AG10803 (cell line): ENCODE results near the gene ITCH.
"Not testable (repeated sequence)": the region's sequence is repeated elsewhere in the genome, so short reads cannot be mapped to it uniquely, and the experiment has no call there.

Source experiments
- DNase-seq: peaks from one replicate; pipeline ENCODE4 v3.0.0; 2010; ENCODE audit warnings: low read depth
- H3K4me3 ChIP-seq: 2 replicates; pipeline ENCODE4 v1.5.1; 2011; ENCODE audit warnings: mild to moderate bottlenecking, low read length, control low read depth
- TF ChIP-seq, protein P1 (sequence below): conservative IDR thresholded peaks from 2 replicates; pipeline ENCODE4 v1.5.1; 2011; ENCODE audit warnings: mild to moderate bottlenecking, low read length, control low read depth, inconsistent platforms

The ITCH gene

DNA sequence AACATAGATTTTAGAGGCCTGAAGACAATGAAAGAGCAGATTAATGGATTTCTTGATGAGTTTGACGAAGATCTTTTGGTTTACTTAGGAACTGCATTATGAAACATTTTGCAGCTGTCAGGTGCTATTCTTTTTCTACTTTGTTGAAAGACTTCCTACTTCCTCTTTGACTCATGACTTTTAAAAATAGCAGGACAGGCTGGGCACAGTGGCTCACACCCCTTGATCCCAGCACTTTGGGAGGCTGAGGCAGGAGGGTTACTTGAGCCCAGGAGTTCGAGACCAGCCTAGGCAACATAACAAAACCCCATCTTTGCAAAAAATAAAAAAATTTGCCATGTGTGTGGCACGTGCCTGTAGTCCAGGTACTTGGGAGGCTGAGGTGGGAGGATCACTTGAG is 52.0 kb downstream of the ITCH start:
- TF ChIP-seq, protein P1, sequence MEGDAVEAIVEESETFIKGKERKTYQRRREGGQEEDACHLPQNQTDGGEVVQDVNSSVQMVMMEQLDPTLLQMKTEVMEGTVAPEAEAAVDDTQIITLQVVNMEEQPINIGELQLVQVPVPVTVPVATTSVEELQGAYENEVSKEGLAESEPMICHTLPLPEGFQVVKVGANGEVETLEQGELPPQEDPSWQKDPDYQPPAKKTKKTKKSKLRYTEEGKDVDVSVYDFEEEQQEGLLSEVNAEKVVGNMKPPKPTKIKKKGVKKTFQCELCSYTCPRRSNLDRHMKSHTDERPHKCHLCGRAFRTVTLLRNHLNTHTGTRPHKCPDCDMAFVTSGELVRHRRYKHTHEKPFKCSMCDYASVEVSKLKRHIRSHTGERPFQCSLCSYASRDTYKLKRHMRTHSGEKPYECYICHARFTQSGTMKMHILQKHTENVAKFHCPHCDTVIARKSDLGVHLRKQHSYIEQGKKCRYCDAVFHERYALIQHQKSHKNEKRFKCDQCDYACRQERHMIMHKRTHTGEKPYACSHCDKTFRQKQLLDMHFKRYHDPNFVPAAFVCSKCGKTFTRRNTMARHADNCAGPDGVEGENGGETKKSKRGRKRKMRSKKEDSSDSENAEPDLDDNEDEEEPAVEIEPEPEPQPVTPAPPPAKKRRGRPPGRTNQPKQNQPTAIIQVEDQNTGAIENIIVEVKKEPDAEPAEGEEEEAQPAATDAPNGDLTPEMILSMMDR, result no peak
- DNase-seq, result no peak
- H3K4me3 ChIP-seq, result no peak overlapping the region

DNA sequence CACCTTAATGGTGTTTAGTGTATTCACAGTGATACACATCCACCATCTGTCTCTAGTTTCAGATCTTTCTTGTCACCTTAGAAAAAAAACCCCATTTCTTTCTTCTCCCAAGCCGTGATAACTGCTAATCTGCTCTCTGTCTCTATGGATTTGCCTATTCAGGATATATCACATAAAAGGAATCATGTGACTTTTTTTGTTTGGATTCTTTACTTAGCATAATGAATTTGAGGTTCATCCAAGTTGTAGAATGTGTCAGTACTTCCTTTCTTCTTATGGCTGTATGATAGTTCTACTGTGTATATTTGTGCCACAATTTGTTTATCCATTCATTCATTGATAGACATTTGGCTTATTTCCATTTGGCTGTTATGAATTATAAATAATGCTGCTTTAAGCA is 57.1 kb downstream of the ITCH start:
- DNase-seq, result no peak
- TF ChIP-seq, protein P1, result no peak
- no peak overlapping the region for H3K4me3 ChIP-seq

DNA sequence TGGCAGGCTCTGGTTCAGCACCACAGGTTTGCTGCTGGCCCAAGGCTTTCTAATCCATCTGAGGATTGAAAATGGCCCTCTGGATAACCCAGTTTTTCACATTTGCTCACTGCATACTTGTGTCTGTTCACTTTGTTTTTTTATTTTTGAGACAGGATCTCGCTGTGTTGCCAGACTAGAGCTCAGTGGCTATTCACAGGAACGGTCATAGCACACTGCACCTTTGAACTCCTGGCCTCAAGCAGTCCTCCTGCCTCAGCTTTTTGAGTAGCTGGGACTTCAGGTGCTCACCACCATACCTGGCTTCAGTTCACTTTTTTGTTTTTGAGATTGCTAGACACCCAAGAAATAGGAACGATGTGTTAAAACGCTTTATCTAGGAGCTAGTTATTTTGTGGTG is 57.9 kb downstream of the ITCH start:
- DNase-seq, result no peak
- TF ChIP-seq, protein P1, result no peak
- no peak overlapping the region for H3K4me3 ChIP-seq

DNA sequence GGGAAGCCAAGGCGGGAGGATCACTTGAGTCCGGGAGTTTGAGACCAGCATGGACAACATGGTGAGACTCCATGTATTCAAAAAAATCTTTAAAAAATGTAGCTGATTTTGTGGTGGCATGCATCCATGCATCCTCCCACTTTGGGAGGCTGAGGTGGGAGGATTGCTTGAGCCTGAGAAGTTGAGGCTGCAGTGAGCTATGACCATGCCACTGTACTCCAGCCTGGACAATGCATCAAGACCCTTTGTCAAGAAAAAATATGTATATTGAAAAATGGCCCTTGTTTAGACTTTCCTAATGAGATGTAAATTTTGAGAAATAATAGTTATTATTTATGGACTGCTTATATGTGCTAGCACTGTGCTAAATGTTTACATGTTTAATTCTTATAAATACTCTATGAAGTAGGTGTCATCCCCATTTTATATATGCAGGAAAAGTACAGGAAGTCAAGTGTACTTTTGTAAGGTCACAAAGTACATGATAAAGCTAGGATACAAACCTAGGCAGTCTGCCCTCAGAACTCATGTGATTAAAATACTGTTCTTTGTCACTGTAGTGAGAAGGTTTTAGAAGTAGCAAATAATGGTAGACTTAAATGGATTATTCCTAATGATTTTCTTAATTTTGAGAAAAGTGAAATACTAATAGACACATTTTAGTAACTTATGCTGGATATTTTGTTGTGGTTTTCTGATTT is 58.8 kb downstream of the ITCH start:
- H3K4me3 ChIP-seq, result no peak overlapping the region
- TF ChIP-seq, protein P1, result no peak
- DNase-seq, result no peak

DNA sequence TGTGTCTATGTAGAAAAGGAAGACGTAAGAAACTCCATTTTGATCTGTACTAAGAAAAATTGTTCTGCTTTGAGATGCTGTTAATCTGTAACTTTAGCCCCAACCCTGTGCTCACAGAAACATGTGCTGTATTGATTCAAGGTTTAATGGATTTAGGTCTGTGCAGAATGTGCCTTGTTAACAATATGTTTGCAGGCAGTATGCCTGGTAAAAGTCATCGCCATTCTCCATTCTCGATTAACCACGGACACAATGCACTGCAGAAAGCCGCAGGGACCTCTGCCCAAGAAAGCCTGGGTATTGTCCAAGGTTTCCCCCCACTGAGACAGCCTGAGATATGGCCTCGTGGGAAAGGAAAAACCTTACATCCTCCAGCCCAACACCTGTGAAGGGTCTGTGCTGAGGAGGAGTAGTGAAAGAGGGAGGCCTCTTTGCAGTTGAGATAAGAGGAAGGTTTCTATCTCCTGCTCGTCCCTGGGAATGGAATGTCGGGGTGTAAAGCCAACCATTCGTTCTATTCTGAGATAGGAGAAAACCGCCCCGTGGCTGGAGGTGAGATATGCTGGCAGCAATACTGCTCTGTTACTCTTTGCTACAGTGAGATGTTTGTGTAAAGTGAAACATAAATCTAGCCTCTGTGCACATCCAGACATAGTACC is 62.1 kb downstream of the ITCH start:
- not testable (repeated sequence) for H3K4me3 ChIP-seq, DNase-seq

DNA sequence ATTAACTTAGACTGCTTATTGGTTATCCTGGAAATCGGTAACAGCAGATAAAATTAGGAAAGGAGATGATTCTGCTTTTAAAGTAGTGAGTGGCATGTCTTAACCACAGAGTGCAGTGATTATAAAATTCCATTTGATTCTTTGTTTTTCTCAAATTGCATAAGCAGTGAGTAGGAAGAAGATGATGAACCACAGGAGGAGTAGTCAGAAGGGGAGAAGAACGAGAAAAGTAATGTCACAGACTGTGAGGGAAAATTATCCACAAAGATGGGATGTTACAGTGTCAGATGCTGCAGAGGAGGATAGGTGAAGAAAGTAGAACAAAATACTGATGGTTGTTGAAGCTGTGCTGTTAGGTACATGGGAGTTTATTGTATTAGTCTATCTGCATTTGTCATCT is 63.0 kb downstream of the ITCH start:
- no peak overlapping the region for H3K4me3 ChIP-seq
- DNase-seq, result no peak
- TF ChIP-seq, protein P1, result no peak

DNA sequence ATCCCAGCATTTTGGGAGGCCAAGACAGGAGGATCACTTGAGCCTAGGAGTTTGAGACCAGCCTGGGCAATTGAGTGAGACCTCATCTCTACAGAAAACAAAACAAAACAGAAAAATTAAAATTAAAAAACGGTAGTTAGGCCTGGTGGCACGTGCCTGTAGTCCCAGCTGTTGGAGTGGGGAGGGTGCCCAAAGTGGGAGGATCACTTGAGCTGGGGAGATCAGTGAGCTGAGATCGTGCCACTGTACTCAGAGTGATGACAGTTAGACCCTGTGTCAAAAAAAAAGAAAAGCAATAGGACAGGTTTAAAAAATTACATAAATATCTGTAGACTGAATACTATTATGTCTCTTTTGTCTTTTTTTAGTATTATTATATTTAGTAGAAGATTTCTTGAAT is 64.3 kb downstream of the ITCH start:
- no peak overlapping the region for H3K4me3 ChIP-seq
- no peak for DNase-seq
- TF ChIP-seq, protein P1, result no peak
